PC-3 (cell line): ENCODE measurements around the gene STK32C. TPM values are rescaled to one million over a fixed set of nuclear protein-coding genes. Genes with fewer than 3 reads are reported as not detected.

Experiments used
- ATAC-seq: fragments of 200-7000 bp; cut with Tn5 transposase; 2 replicates; pipeline ENCODE4 v1.9.1; 2020; ENCODE audit warnings: mild to moderate bottlenecking, moderate library complexity
- BruUV-seq: library from RNA; stranded (reverse); fragments of 400-500 nt; replicated peaks from 2 replicates; lab custom pipeline; 2021; lab: Mats Ljungman, UMichigan
- CTCF ChIA-PET: fragments of 300-600 bp; sonication (Branson Sonifier 250); formaldehyde crosslinking; loops from one replicate; lab custom pipeline; 2022; ENCODE audit warnings: antibody characterized with exemption; lab: Charles Lee
- POLR2A ChIA-PET: fragments of 300-600 bp; sonication (Branson Sonifier 250); formaldehyde crosslinking; loops from one replicate; lab custom pipeline; 2022; ENCODE audit warnings: antibody characterized with exemption; ENCODE audit not compliant: unreplicated experiment; lab: Charles Lee
- DNase-seq: peaks from one replicate; pipeline ENCODE4 v3.0.0-alpha.2; 2015
- H2AFZ ChIP-seq: fragments of 300-600 bp; sonication (generic); 2 replicates; pipeline ENCODE4 v1.6.0; 2016; ENCODE audit warnings: antibody characterized with exemption, low read length
- H3F3A ChIP-seq: fragments of 300-600 bp; sonication (generic); one replicate; pipeline ENCODE4 v1.6.0; 2017; ENCODE audit warnings: antibody characterized with exemption, low read length, control low read depth, mild to moderate bottlenecking; ENCODE audit not compliant: unreplicated experiment
- H3K27ac ChIP-seq: fragments of 300-600 bp; sonication (generic); 2 replicates; pipeline ENCODE4 v1.5.1; 2016; ENCODE audit warnings: mild to moderate bottlenecking, low read length
- H3K27me3 ChIP-seq: fragments of 300-600 bp; sonication (generic); 2 replicates; pipeline ENCODE4 v1.6.1; 2016; ENCODE audit warnings: low read length, mixed read lengths
- H3K36me3 ChIP-seq: fragments of 300-600 bp; sonication (generic); 2 replicates; pipeline ENCODE4 v1.6.1; 2016; ENCODE audit warnings: low read depth, mixed run types, low read length, mixed read lengths
- H3K4me1 ChIP-seq: fragments of 300-600 bp; sonication (generic); 2 replicates; pipeline ENCODE4 v1.5.1; 2016; ENCODE audit warnings: low read length; ENCODE audit not compliant: insufficient read depth
- H3K4me2 ChIP-seq: fragments of 300-600 bp; sonication (generic); 2 replicates; pipeline ENCODE4 v1.6.0; 2016; ENCODE audit warnings: low read length
- H3K4me3 ChIP-seq: fragments of 300-600 bp; sonication (generic); 2 replicates; pipeline ENCODE4 v1.5.1; 2016; ENCODE audit warnings: mild to moderate bottlenecking, low read length, mixed read lengths
- H3K79me2 ChIP-seq: fragments of 300-600 bp; sonication (generic); 2 replicates; pipeline ENCODE4 v1.6.1; 2017; ENCODE audit warnings: low read length, mixed read lengths
- H3K9ac ChIP-seq: fragments of 300-600 bp; sonication (generic); 2 replicates; pipeline ENCODE4 v1.6.0; 2016; ENCODE audit warnings: mild to moderate bottlenecking, low read length
- H3K9me2 ChIP-seq: fragments of 300-600 bp; sonication (generic); replicated peaks from 2 replicates; pipeline ENCODE4 v1.6.1; 2016; ENCODE audit warnings: mixed run types, low read length, mixed read lengths
- H3K9me3 ChIP-seq: fragments of 300-600 bp; sonication (generic); 2 replicates; pipeline ENCODE4 v1.6.1; 2016; ENCODE audit warnings: low read length, mixed read lengths
- H4K20me1 ChIP-seq: fragments of 300-600 bp; sonication (generic); 2 replicates; pipeline ENCODE4 v1.6.1; 2016; ENCODE audit warnings: low read length, mixed read lengths
- EZH2 ChIP-seq: fragments of 300-600 bp; sonication (generic); IDR thresholded peaks from one replicate; pipeline ENCODE4 v1.6.1; 2017; ENCODE audit warnings: antibody characterized with exemption, mild to moderate bottlenecking, low read length; ENCODE audit not compliant: unreplicated experiment
- EZH2phosphoT487 ChIP-seq: fragments of 300-600 bp; sonication (generic); IDR thresholded peaks from 2 replicates; pipeline ENCODE4 v1.6.1; 2018; ENCODE audit warnings: mild to moderate bottlenecking, antibody characterized with exemption, low read length, borderline replicate concordance
- intact Hi-C: fragments of 100-400 bp; cut with micrococcal nuclease; formaldehyde crosslinking; loops from 2 replicates; pipeline ENCODE4 v1.9.0; 2023
- total RNA-seq: library from RNA; depleted of rRNA; stranded (reverse); fragments of >200 nt; gene quantifications from 2 replicates; pipeline ENCODE4 v1.2.3, GENCODE V29; 2014
- TF ChIP-seq, protein P1 (sequence below): fragments of 300-600 bp; sonication (generic); conservative IDR thresholded peaks from 2 replicates; pipeline ENCODE4 v1.5.1; 2017; ENCODE audit warnings: antibody characterized with exemption, low read depth, mild to moderate bottlenecking, low read length

Gene STK32C
- total RNA-seq, 1 experiment from 2014 or later = 28.3 TPM

DNA sequence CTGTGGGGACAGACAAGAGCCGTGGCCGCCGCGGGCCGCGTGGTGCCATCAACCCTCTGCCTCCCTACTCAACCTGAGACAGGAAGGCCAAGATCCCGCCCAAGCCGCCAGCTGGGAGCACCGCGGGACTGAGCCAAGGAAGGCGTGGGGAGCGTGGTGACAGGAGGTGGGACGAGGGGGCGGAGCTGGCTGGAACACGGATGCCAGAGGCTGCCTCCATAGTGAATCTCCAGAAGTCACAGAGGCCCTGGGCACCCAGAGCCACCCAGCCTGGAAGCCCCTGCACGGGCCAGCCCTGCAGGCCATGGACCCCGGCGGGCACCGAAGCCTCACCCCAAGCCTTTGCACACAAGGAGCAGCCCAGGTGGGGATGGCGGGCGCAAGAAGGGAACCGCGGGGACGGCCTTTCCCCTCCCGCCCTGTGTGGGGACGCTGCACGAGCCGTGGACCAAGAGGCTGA is 139.1 kb downstream of the STK32C start:
- Histone ChIP-seq H3K79me2 (no peaks in the 10 kb centered on the region), H3F3A (no peaks in the 10 kb centered on the region), H3K9me2 (no peaks in the 10 kb centered on the region), H2AFZ (no peak overlapping the region), H3K9me3 (no peaks in the 10 kb centered on the region), H3K36me3 (no peaks in the 10 kb centered on the region), H3K4me1 (no peaks in the 10 kb centered on the region), H3K9ac (no peak overlapping the region), H3K4me2 (no peak overlapping the region), H3K27ac (no peak overlapping the region), H3K27me3 (no peaks in the 10 kb centered on the region), H3K4me3 (no peak overlapping the region), H4K20me1 (no peaks in the 10 kb centered on the region)
- POLR2A ChIA-PET = no interaction called here
- TF ChIP-seq EZH2 (no peak), EZH2phosphoT487 (no peak)
- TF ChIP-seq, protein P1, sequence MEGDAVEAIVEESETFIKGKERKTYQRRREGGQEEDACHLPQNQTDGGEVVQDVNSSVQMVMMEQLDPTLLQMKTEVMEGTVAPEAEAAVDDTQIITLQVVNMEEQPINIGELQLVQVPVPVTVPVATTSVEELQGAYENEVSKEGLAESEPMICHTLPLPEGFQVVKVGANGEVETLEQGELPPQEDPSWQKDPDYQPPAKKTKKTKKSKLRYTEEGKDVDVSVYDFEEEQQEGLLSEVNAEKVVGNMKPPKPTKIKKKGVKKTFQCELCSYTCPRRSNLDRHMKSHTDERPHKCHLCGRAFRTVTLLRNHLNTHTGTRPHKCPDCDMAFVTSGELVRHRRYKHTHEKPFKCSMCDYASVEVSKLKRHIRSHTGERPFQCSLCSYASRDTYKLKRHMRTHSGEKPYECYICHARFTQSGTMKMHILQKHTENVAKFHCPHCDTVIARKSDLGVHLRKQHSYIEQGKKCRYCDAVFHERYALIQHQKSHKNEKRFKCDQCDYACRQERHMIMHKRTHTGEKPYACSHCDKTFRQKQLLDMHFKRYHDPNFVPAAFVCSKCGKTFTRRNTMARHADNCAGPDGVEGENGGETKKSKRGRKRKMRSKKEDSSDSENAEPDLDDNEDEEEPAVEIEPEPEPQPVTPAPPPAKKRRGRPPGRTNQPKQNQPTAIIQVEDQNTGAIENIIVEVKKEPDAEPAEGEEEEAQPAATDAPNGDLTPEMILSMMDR = no peak
- intact Hi-C loops = no loop called here
- CTCF ChIA-PET = no interaction called here
- ATAC-seq = no peak
- DNase-seq = no peak
- BruUV-seq = no TSS peak

DNA sequence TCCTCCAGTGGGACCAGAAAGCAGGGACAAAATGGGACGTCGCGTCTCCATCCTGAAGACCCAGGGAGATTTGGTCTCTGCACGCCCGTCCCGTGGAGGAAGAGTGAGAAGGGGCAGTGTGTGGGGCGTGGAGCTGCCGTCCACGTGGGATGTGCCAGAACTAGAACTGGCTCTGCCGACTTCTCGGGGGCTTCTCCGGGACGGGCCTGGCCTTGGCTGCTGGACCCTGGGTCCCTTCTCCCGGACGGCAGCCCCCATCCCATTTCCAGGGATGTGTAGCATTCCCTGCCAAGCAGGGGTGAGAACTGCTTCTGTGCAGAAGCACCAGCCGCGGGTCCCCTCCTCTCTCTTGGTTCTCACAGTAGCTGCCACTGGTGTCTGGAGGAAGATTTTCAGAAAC is 139.8 kb downstream of the STK32C start:
- H3K9me2 ChIP-seq = no peaks in the 10 kb centered on the region
- no peaks in the 10 kb centered on the region for H3K79me2 ChIP-seq
- no peak overlapping the region for H3K9ac ChIP-seq
- no peak overlapping the region for H3K4me3 ChIP-seq
- no peaks in the 10 kb centered on the region for H3F3A ChIP-seq
- no peak overlapping the region for H3K27ac ChIP-seq
- no peak for DNase-seq
- H3K36me3 ChIP-seq = no peaks in the 10 kb centered on the region
- TF ChIP-seq, protein P1 = no peak
- TF ChIP-seq EZH2 = no peak
- TF ChIP-seq EZH2phosphoT487 = no peak
- H3K4me1 ChIP-seq = peaks cover 2% of the 10 kb centered on the region; the same call in 1 of the 2 replicates
- no peaks in the 10 kb centered on the region for H3K27me3 ChIP-seq
- no peaks in the 10 kb centered on the region for H3K9me3 ChIP-seq
- ATAC-seq = no peak
- ChIA-PET POLR2A (no interaction called here), CTCF (no interaction called here)
- no peaks in the 10 kb centered on the region for H4K20me1 ChIP-seq
- H3K4me2 ChIP-seq = no peak overlapping the region
- intact Hi-C loops = no loop called here
- no TSS peak for BruUV-seq
- H2AFZ ChIP-seq = no peak overlapping the region

DNA sequence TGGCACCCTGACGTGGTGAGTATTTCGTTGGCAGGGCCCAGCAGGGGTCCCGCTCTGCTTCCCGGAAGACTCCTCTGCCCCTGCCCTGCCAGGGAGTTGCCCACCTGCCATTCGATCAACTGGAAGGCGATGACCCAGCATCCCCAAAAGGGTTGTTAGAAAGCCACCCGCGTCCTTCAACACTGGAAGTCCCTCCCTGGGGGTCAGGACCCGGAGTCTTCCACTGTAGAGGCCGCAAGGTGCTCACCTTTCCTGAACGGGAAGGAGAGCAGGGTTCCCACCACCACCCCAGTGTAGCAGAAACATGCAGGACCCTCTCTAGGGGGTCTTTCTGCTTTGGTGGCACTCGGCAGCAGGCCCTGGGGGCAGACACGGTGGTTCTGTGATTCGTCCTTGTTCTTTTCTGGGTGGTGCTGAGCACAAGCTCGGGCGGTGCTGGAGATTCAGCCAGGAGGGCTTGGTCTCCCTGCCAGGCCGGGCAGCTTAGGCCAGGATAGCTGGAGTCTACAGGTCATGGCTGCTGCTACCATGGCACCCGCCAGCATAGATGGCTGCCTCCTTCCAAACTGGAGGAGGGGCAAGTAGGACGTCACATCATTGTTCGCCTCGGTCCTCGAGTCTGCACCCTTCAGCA is 140.6 kb downstream of the STK32C start:
- Histone ChIP-seq H3K4me1 (peaks cover 7% of the 10 kb centered on the region), H3F3A (no peaks in the 10 kb centered on the region), H3K79me2 (no peaks in the 10 kb centered on the region), H3K9me3 (no peaks in the 10 kb centered on the region), H3K4me2 (no peak overlapping the region), H3K4me3 (no peak overlapping the region), H3K27ac (no peak overlapping the region), H2AFZ (no peak overlapping the region), H3K27me3 (no peaks in the 10 kb centered on the region), H4K20me1 (no peaks in the 10 kb centered on the region), H3K9ac (no peak overlapping the region), H3K9me2 (no peaks in the 10 kb centered on the region), H3K36me3 (no peaks in the 10 kb centered on the region)
- ATAC-seq (no peak), DNase-seq (no peak)
- TF ChIP-seq, protein P1 = no peak
- TF ChIP-seq EZH2 (no peak), EZH2phosphoT487 (no peak)
- intact Hi-C loops = no loop called here
- ChIA-PET CTCF (no interaction called here), POLR2A (no interaction called here)
- BruUV-seq = no TSS peak
